ENCODE results near the gene DHRSX. TPM values are rescaled to one million over a fixed set of nuclear protein-coding genes. Genes with fewer than 3 reads are reported as not detected.

The DHRSX gene
- total and polyA plus RNA-seq, 7 donors, result 5.6 to 19.3 (median 9.6) TPM

DNA sequence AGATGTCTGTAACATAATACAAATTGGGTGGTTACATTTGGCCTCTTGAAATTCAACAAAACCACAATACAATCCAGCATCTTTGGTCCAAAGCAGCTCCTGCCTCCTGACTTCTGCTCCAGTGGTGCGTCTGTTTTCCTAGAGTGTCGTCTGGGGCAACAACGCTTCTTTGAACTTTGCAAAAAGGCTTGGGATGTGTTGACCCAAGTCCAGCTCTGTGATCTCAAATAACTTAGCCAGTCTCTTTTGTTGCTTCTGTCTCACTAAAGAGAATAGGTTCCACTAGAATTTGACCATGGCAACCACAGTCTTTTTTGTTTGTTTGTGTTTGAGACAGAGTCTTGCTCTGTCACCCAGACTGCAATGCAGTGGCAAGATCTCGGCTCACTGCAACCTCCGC, 324.0 kb downstream of the DHRSX start:
- Histone ChIP-seq H3K4me1 (no peaks in the 10 kb centered on the region), H3K9me3 (no peaks in the 10 kb centered on the region), H3K27me3 (ENCODE audit: insufficient read depth in 3 of 3, low read length in 2 of 3) (peaks cover 0 to 2% (median 0%) of the 10 kb centered on the region in 3 donors), H3K4me3 (no peak overlapping the region), H3K27ac (no peak overlapping the region), H3K36me3 (ENCODE audit: insufficient read depth in 1 of 2, low read depth in 1 of 2) (no peaks in the 10 kb centered on the region)
- no peak for TF ChIP-seq CTCF (IDR thresholded peaks at IDR 0.05)
- ATAC-seq (no peak), DNase-seq (no peak)
- WGBS, 3 donors, result 63 to 72% (median 70%) methylated on average over 5 of the region's 5 CpGs
- intact Hi-C loops (cut with DNase I), result no loop called here

DNA sequence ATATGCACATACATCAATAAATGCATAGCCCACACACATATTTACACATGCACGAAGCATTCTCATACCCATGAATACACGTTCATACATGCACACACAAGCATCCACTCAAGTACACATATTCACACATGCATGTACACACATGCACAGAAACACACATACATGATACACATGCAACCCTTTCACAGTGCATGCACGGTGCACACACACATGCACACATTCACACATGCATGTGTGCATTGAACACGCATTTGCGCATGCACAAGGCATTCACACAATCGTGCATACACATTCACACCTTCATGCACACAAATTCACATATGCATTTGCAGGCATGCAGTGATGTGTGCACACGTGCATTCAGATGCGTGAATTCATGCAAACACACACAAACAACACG, 324.5 kb downstream of the DHRSX start:
- Histone ChIP-seq H3K4me3 (no peak overlapping the region), H3K9me3 (no peaks in the 10 kb centered on the region), H3K36me3 (ENCODE audit: insufficient read depth in 1 of 2, low read depth in 1 of 2) (no peaks in the 10 kb centered on the region), H3K27me3 (ENCODE audit: insufficient read depth in 3 of 3, low read length in 2 of 3) (peaks cover 0 to 2% (median 0%) of the 10 kb centered on the region in 3 donors), H3K27ac (no peak overlapping the region), H3K4me1 (no peaks in the 10 kb centered on the region)
- TF ChIP-seq CTCF (IDR thresholded peaks at IDR 0.05), result no peak
- no peak for ATAC-seq
- intact Hi-C loops (cut with DNase I), result no loop called here
- WGBS, 3 donors, result 94 to 96% (median 95%) methylated on average over 9 of the region's 9 CpGs
- DNase-seq, result no peak

DNA sequence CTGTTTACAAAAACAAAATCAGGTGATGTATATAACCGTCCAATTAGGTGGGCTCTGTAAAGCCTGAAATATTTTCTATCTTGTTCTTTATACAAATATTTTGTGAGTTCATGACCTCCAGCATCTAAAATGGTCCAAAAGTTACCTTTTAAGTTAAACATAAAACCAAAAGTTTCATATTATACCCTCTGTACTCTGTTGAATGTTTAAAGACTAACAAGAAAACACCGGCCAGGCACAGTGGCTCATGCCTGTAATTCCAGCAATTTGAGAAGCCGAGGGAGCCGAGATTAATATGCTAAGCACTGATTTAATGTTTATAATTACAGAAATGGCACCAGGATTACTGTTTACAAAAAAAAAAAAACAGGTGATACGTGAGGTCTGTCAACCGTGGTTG, 328.4 kb downstream of the DHRSX start:
- no peak for DNase-seq
- peaks cover 9% of the 10 kb centered on the region for H3K9me3 ChIP-seq
- H3K36me3 ChIP-seq (ENCODE audit: insufficient read depth in 1 of 2, low read depth in 1 of 2), result no peaks in the 10 kb centered on the region
- intact Hi-C loops (cut with DNase I), result no loop called here
- no peaks in the 10 kb centered on the region for H3K4me1 ChIP-seq
- H3K4me3 ChIP-seq, result no peak overlapping the region
- H3K27ac ChIP-seq, result no peak overlapping the region
- WGBS, 3 donors, result 67 to 75% (median 73%) methylated on average over 6 of the region's 6 CpGs
- H3K27me3 ChIP-seq (ENCODE audit: insufficient read depth in 3 of 3, low read length in 2 of 3), result no peaks in the 10 kb centered on the region
- TF ChIP-seq CTCF (IDR thresholded peaks at IDR 0.05), result no peak
- ATAC-seq, result no peak

Other genes with a start within 250 kb of the DHRSX start
- 10 to 100 TPM; 28.7 to 63.1 (median 36.3) TPM for gene ZBED1, start within 50 bp of the DHRSX start, total RNA-seq
- gene ZBED1, start within 50 bp of the DHRSX start, polyA plus RNA-seq, result 10 to 100 TPM; 18.6 to 67.9 (median 37.6) TPM
- 100 to 1,000 TPM; 122 to 128 (median 126) TPM for gene CD99, start 190.3 kb upstream of the DHRSX start, total RNA-seq
- gene CD99, start 190.3 kb upstream of the DHRSX start, polyA plus RNA-seq, result 100 to 1,000 TPM; 118 to 239 (median 196) TPM

Data from psoas muscle (tissue), 8 donors.